B cell (primary cell): ENCODE results near the gene PHETA2. TPM values are rescaled to one million over a fixed set of nuclear protein-coding genes. Genes with fewer than 3 reads are reported as not detected.
"Not testable (repeated sequence)": the region's sequence is repeated elsewhere in the genome, so short reads cannot be mapped to it uniquely, and the experiment has no call there.

Experiments used
- ATAC-seq: fragments of 200-7000 bp; cut with Tn5 transposase; one replicate; pipeline ENCODE4 v1.10.0; 2021; ENCODE audit warnings: low read depth, mild to moderate bottlenecking, moderate number of reproducible peaks, moderate library complexity
- CTCF ChIA-PET: fragments of 350-600 bp; sonication (Branson Sonifier 250); formaldehyde crosslinking; loops from one replicate; lab custom pipeline; 2021; ENCODE audit warnings: antibody characterized with exemption, inconsistent platforms; lab: Charles Lee
- POLR2A ChIA-PET: fragments of 350-600 bp; sonication (Branson Sonifier 250); formaldehyde crosslinking; loops from one replicate; lab custom pipeline; 2021; ENCODE audit warnings: antibody characterized with exemption; lab: Charles Lee
- DNase-seq: peaks from one replicate; pipeline ENCODE4 v3.0.0; 2013
- H2AFZ ChIP-seq: 2 replicates; pipeline ENCODE4 v1.6.1; 2012; ENCODE audit warnings: mild to moderate bottlenecking, low read depth, low read length; ENCODE audit not compliant: insufficient read depth, poor library complexity, severe bottlenecking
- H3K27ac ChIP-seq, 2 donors: 1 replicate in 1 of 2; 2 replicates in 1 of 2; pipeline ENCODE4 v1.5.1; 2012 to 2013; ENCODE audit warnings: low read length in 2 of 2, mild to moderate bottlenecking in 2 of 2, moderate library complexity in 1 of 2
- H3K27me3 ChIP-seq, 4 experiments: fragments of 200-600 bp in 1 of 4; sonication (generic) in 1 of 4; replicated peaks in 1 of 4; 1 replicate in 2 of 4; 2 replicates in 2 of 4; pipeline versions ENCODE4 v1.6.1 to v1.7.0; 2013 to 2016; ENCODE audit warnings: low read length in 3 of 4, mild to moderate bottlenecking in 2 of 4, mixed read lengths in 1 of 4, moderate library complexity in 1 of 4; ENCODE audit not compliant: insufficient read depth in 4 of 4, control insufficient read depth in 3 of 4; ENCODE audit errors: control extremely low read depth in 1 of 4
- H3K36me3 ChIP-seq, 2 experiments: replicated peaks in 1 of 2; 1 replicate in 1 of 2; 2 replicates in 1 of 2; pipeline versions ENCODE4 v1.6.1 to v1.7.1; 2013; ENCODE audit warnings: low read length in 1 of 2; ENCODE audit not compliant: insufficient read depth in 2 of 2, control insufficient read depth in 1 of 2; ENCODE audit errors: control extremely low read depth in 1 of 2, extremely low read depth in 1 of 2
- H3K4me1 ChIP-seq, 2 donors: fragments of 200-600 bp in 1 of 2; sonication (generic) in 1 of 2; 1 replicate in 1 of 2; 2 replicates in 1 of 2; pipeline versions ENCODE4 v1.5.1 to v1.6.1; 2013 to 2017; ENCODE audit warnings: low read length in 2 of 2; ENCODE audit not compliant: control insufficient read depth in 2 of 2, insufficient read depth in 2 of 2
- H3K4me2 ChIP-seq: replicated peaks from 2 replicates; pipeline ENCODE3; 2012; ENCODE audit warnings: mild to moderate bottlenecking, low read depth, low read length; ENCODE audit not compliant: poor library complexity, severe bottlenecking
- H3K4me3 ChIP-seq, 5 experiments: fragments of 200-600 bp in 1 of 5; sonication (generic) in 1 of 5; 1 replicate in 3 of 5; 2 replicates in 2 of 5; pipeline versions ENCODE4 v1.5.1 to v1.7.0; 2011 to 2016; ENCODE audit warnings: low read length in 4 of 5, mild to moderate bottlenecking in 4 of 5, low read depth in 2 of 5, control low read depth in 1 of 5, moderate library complexity in 1 of 5; ENCODE audit not compliant: insufficient read depth in 1 of 5; ENCODE audit errors: control extremely low read depth in 1 of 5, extremely low read depth in 1 of 5
- H3K79me2 ChIP-seq: fragments of 200-600 bp; sonication (generic); one replicate; pipeline ENCODE4 v1.6.0; 2016; ENCODE audit warnings: low read length; ENCODE audit not compliant: control insufficient read depth, insufficient read depth
- H3K9ac ChIP-seq: fragments of 200-600 bp; sonication (generic); 2 replicates; pipeline ENCODE4 v1.6.1; 2017; ENCODE audit warnings: mild to moderate bottlenecking, low read length, moderate library complexity
- H3K9me3 ChIP-seq, 3 donors: one replicate each; pipeline versions ENCODE4 v1.6.1 to v1.7.1; 2013; ENCODE audit warnings: low read length in 2 of 3; ENCODE audit not compliant: control insufficient read depth in 2 of 3, insufficient read depth in 1 of 3; ENCODE audit errors: control extremely low read depth in 1 of 3
- H4K20me1 ChIP-seq: 2 replicates; pipeline ENCODE4 v1.6.0; 2012; ENCODE audit warnings: mild to moderate bottlenecking, low read length; ENCODE audit not compliant: insufficient read depth, control insufficient read depth, poor library complexity, severe bottlenecking
- H3K27ac Mint-ChIP-seq: one replicate; pipeline ENCODE4 v1.8.0; 2021; ENCODE audit warnings: mixed read lengths
- H3K27me3 Mint-ChIP-seq: one replicate; pipeline ENCODE4 v1.8.0; 2021; ENCODE audit warnings: mixed read lengths
- H3K4me1 Mint-ChIP-seq: one replicate; pipeline ENCODE4 v1.8.0; 2021; ENCODE audit warnings: mixed read lengths
- H3K4me3 Mint-ChIP-seq: one replicate; pipeline ENCODE4 v1.8.0; 2021; ENCODE audit warnings: mixed read lengths
- H3K9me3 Mint-ChIP-seq: one replicate; pipeline ENCODE4 v1.8.0; 2022; ENCODE audit warnings: mixed read lengths; ENCODE audit not compliant: insufficient read depth
- EZH2 ChIP-seq: IDR thresholded peaks from 2 replicates; pipeline ENCODE4 v1.6.1; 2012; ENCODE audit warnings: borderline replicate concordance, low read depth, mild to moderate bottlenecking, moderate library complexity, low read length; ENCODE audit not compliant: insufficient read depth, poor library complexity, severe bottlenecking
- WGBS: methylation state at CpG from one replicate; pipeline ENCODE4 v1.1.5; 2013; ENCODE audit warnings: missing lambda C conversion rate; ENCODE audit not compliant: insufficient coverage; 5-methylcytosine and 5-hydroxymethylcytosine counted together
- intact Hi-C: fragments of 100-400 bp; cut with micrococcal nuclease; formaldehyde crosslinking; loops from one replicate; pipeline ENCODE4 v1.10.0; 2022
- polyA plus RNA-seq: library from polyadenylated mRNA; depleted of rRNA; stranded (reverse); fragments of >200 nt; gene quantifications from 2 replicates; pipeline ENCODE4 v1.2.3, GENCODE V29; 2012
- total RNA-seq, 2 donors: library from RNA; stranded (reverse); fragments of 120-200 nt in 1 of 2; gene quantifications; 1 replicate in 1 of 2; 2 replicates in 1 of 2; pipeline versions ENCODE4 v1.2.3 to v1.2.4, GENCODE V29; 2013 to 2022
- TF ChIP-seq, protein P1 (sequence below): fragments of 200-600 bp; IDR thresholded peaks from one replicate; pipeline ENCODE4 v1.8.0; 2022; ENCODE audit warnings: antibody characterized with exemption, mild to moderate bottlenecking

Gene PHETA2
- total and polyA plus RNA-seq, 2 donors (not counting 1 experiment from before 2014, with no cell fraction given), result 1.1 to 3.8 TPM

DNA sequence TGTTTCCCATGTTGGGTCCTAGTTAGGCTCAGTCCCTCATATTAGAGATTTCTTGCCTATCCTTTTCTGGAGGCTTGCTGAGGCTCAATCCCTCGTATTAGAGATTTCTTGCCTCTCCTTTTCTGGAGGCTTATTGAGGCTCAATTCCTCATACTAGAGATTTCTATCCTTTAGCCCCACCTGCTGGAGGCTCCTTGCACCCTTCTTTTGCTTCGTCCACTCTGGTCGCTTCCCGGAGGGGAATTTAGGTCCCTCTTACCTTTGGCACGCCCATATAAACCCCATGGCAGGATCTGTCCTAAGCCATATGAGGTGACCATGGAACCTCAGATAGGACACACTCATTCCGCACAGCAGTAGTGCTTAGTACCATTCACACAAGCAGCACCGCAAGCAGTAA is 40.7 kb downstream of the PHETA2 start:
- Histone ChIP-seq H3K79me2 (no peaks in the 10 kb centered on the region), H3K27ac (no peak overlapping the region), H3K4me2 (no peak overlapping the region), H3K36me3 (no peaks in the 10 kb centered on the region), H3K9ac (no peak overlapping the region), H2AFZ (no peak overlapping the region), H3K27me3 (no peaks in the 10 kb centered on the region), H3K4me3 (no peak overlapping the region), H3K4me1 (peaks cover 0 to under 1% of the 10 kb centered on the region in 2 donors), H4K20me1 (no peaks in the 10 kb centered on the region), H3K9me3 (peaks cover 0 to 24% (median 11%) of the 10 kb centered on the region in 3 donors)
- Mint-ChIP-seq H3K4me3 (no peak overlapping the region), H3K9me3 (peaks cover 2% of the 10 kb centered on the region), H3K4me1 (peaks cover 6% of the 10 kb centered on the region), H3K27ac (no peak overlapping the region), H3K27me3 (no peaks in the 10 kb centered on the region)
- intact Hi-C loops, result no loop called here
- POLR2A ChIA-PET, result no interaction called here
- 97% methylated on average over 5 of the region's 7 CpGs for WGBS
- DNase-seq (no peak), ATAC-seq (no peak)
- TF ChIP-seq, protein P1, sequence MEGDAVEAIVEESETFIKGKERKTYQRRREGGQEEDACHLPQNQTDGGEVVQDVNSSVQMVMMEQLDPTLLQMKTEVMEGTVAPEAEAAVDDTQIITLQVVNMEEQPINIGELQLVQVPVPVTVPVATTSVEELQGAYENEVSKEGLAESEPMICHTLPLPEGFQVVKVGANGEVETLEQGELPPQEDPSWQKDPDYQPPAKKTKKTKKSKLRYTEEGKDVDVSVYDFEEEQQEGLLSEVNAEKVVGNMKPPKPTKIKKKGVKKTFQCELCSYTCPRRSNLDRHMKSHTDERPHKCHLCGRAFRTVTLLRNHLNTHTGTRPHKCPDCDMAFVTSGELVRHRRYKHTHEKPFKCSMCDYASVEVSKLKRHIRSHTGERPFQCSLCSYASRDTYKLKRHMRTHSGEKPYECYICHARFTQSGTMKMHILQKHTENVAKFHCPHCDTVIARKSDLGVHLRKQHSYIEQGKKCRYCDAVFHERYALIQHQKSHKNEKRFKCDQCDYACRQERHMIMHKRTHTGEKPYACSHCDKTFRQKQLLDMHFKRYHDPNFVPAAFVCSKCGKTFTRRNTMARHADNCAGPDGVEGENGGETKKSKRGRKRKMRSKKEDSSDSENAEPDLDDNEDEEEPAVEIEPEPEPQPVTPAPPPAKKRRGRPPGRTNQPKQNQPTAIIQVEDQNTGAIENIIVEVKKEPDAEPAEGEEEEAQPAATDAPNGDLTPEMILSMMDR, result no peak
- no peak for TF ChIP-seq EZH2
- CTCF ChIA-PET, result interaction anchor here (5.1 kb wide), 1 partner anchor 148 kb away, joined by 45 read pairs; the partner anchor contains the start of gene SEPTIN3

DNA sequence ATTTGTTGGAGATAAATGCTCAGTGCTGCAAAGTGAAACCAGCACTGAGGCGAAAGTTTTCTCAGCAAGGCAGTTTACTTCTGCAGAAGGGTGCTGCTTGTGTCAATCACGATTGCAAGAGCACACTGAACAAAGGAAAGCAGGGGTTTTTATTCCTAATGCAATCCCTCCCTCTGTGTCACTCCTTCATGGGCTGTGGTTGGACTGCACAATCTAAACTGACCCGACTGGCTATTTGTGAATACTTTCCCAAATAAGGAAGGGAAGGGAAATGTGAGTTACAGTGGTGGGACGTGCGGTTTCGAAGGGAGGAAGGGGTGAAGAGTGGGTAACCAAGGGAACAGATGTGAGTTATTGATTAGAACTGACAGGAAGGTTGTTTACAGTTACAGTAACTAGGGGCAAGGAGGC is 41.4 kb downstream of the PHETA2 start:
- POLR2A ChIA-PET, result not testable (repeated sequence)

More for the DNA sequence above, 41.4 kb downstream of the PHETA2 start:
- H3K4me1 ChIP-seq, H3K27ac ChIP-seq, H2AFZ ChIP-seq, H3K4me3 ChIP-seq, H3K9me3 Mint-ChIP-seq, H4K20me1 ChIP-seq, CTCF ChIA-PET, H3K27me3 ChIP-seq, H3K79me2 ChIP-seq, intact Hi-C loops, H3K27ac Mint-ChIP-seq, H3K27me3 Mint-ChIP-seq, H3K9ac ChIP-seq, H3K4me2 ChIP-seq, H3K4me3 Mint-ChIP-seq, DNase-seq, H3K36me3 ChIP-seq, ATAC-seq: not testable (repeated sequence)
- peaks cover 0 to 24% (median 11%) of the 10 kb centered on the region in 3 donors for H3K9me3 ChIP-seq
- WGBS, result 75% methylated on average over 4 of the region's 6 CpGs
- H3K4me1 Mint-ChIP-seq, result peaks cover 13% of the 10 kb centered on the region
